GM19324 (cell line): ENCODE data around the gene NECAB3.
"Not testable (repeated sequence)": the region's sequence is repeated elsewhere in the genome, so short reads cannot be mapped to it uniquely, and the experiment has no call there.

ENCODE experiments used
- ATAC-seq: cut with Tn5 transposase; IDR thresholded peaks from one replicate; pipeline ENCODE4 v1.9.1; 2021; ENCODE audit warnings: mild to moderate bottlenecking, moderate library complexity; ENCODE audit not compliant: unreplicated experiment, low FRiP score

Gene NECAB3, protein sequence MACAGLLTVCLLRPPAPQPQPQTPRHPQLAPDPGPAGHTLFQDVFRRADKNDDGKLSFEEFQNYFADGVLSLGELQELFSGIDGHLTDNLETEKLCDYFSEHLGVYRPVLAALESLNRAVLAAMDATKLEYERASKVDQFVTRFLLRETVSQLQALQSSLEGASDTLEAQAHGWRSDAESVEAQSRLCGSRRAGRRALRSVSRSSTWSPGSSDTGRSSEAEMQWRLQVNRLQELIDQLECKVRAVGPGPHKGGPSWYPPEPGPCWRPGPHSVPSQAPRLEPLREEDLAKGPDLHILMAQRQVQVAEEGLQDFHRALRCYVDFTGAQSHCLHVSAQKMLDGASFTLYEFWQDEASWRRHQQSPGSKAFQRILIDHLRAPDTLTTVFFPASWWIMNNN

DNA sequence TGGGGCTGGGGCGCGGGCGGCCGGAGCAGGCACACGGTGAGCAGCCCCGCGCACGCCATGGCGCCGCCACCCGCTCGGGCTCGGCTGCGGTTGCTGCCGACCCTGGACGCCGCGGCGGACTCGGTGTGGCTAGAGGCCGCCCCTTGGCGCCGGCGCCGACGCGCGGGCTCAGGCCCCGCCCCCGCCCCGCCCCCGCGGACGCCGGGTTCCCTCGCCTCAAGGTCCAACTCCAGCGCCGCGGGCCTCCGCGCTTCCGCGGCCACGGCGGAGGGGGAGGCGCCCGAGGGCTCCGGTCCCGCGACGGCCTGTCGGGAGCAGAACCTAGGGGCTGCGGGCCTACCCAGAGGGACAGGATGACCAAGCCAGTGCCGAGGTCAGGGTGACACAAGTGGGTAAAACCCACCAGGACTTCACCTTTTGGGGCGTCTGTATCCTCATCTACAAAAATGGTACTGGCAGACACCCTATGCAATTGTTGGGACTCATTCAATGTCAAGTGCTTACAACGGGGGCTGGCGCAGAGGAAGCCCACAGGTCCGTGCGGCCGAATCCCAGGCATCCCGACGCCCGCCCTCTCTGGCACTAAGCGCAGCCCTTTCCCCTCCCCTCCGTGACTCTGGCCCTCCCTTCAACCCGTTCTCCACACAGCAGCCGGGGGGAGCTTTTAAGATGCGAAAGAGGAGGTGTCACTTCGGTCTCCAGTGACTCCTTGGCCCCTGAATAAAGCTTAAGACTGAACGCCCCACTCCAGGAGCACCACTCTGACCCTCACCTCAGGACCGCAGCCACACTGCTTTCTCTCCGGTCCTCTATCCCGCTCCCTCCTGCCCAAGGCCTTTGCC lies at the start of gene NECAB3:
Gene NECAB3 (minus strand): TSS at position 135 of the 842 bp plus-strand sequence. CDS start 76 bp downstream, at position 59.
- no peak for ATAC-seq

DNA sequence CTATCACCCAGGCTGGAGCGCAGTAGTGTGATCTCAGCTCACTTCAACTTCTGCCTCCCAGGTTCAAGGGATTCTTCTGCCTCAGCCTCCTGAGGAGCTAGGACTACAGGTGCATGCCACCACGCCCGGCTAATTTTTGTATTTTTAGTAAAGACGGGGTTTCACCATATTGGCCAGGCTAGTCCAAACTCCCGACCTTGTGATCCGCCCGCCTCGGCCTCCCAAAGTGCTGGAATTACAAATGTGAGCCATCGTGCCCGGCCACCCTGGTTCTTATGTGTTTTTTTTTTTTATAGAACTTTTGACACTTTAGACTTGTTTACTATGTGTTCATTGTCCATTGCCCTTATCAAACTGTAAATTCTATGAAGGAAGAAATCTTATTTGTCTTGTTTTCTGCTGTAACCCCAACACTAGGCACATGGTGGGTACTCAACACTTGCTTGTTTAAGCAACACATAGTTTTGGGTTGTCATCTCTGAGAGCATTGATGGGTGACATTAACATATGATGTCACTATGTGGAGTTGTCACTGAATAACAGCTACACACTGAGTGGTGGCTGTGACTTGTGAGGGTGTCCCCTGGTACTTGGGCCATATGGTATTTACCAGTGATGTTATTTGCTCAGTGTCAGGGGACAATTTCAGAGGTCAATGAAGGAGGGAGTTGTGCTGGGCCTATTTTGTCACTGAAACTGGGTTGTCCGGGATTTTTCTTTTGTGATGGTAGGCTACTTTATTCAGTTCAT lies 47.3 kb upstream of the NECAB3 start:
- no peak for ATAC-seq

- ATAC-seq: peak; percentile 97
Observed at GRCh38 chr20:33719989-33720709, 45.9 kb upstream of the NECAB3 start, which contains the start of gene PXMP4. PXMP4 (minus strand) TSS chr20:33720310; CDS start chr20:33720207, 103 bp downstream.

DNA sequence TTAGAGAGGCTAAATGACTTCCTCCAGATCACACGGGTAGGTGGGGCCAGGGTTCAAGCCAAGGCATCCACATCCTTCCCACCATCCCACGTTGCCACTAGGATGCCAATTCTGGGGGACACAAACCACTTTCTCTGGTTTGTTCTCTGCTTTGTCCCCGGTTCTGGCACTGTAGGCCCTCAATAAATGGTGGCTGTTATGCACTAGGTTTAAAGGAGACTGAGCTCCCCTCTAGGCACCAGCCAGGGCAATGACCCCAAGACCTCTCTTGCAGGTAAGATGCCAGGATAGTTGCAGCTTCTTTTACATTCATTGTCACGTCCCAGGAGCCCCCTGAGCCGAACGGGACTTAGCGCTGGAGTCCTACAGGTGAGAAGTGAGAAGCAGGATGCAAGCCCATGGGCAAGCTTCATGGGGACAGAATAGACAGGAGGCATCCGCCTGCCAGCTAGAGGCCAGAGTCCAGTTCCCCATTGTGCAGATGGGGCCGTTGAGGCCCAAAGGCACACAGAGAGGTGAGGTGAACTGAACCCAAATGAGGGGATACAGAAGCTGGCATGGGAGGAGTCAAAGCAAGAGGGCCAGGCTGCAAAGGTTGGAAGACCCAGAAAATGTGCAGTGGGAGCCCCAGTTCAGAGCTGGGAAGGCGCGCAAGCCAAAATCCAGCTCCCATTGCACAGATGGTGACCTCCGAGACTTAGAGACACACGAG lies 45.2 kb upstream of the NECAB3 start:
- no peak for ATAC-seq

DNA sequence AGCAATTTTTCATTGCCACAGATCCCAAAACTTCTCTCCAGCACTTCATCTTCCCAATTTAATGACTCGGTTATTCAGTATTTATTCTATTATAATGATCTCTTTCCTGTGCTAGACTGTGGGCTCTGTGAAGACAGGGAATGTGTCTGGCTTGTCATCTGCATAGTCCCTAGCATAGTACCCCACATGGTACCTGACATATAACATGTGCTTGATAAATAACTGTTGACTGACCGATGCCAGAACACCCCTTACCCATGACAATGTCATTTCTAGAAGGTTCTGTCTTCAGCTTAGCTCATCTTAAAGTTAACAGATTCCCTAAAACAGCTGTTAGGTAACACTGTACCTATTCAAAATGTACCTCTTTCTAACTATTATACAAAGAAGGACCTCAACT lies 42.3 kb upstream of the NECAB3 start:
- ATAC-seq: no peak

- no peak for ATAC-seq
Observed at GRCh38 chr20:33713865-33714367, 39.7 kb upstream of the NECAB3 start.

- ATAC-seq: no peak
Observed at GRCh38 chr20:33711446-33711738, 37.2 kb upstream of the NECAB3 start.

GRCh38 chr20:33710681-33711445 lies 36.6 kb upstream of the NECAB3 start:
- no peak for ATAC-seq

DNA sequence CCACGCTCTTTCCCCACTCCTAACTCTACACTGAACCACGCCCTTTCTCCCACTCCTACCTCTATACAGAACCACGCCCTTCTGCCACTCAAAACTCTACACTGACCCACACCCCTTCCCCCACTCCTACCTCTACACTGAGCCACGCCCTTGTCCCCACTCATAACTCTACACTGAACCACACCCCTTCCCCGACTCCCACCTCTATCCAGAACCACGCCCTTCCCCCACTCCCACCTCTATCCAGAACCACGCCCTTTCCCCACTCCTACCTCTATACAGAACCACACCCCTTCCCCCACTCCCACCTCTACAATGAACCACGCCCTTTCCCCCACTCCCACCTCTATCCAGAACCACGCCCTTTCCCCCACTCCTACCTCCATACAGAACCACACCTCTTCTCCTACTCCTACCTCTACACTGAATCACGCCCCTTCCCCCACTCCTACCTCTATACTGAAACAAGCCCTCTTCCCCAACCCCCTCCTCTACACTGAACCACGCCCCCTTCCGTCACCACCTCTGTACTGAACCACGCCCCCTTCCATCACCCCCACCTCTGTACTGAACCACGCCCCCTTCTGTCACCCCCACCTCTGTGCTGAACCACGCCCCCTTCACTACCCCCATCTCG lies 35.8 kb upstream of the NECAB3 start:
- ATAC-seq: no peak

DNA sequence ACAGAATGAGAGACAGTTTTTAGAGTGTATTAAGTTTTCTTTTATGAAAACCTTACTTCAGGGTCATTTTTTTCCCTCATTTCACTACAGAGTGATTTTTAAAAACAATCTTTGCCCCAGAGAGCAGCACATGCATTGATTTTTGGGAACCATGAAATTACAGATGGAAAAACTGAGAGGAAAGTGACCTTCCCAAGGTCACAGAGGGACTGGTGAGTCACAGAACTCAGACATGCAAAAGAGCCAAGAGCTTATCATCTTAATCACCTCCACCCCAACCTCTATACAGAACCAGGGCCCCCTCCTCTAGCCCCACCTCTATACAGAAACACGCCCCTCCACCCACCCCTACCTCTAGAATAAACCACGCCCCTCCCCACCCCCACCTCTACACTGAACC lies 35.2 kb upstream of the NECAB3 start:
- no peak for ATAC-seq

DNA sequence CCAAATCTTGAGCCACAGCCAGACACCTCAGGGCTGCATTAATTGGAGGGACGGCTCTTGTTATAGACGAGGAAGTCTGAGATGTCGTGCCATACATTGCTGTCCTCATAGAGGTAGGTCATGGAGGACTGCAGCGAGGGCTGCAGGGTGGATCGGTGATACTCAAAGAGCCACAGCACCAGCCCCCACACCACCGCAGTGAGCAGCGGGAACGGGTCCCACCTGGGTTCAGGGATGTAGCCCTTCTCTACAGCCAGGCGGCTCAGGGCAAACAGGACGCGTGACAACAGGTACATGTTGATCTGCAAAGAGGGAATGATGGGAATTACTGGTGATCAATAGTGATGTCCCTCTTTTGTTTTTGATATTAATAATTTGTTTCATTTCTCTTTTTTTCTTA lies 33.4 kb upstream of the NECAB3 start:
- ATAC-seq: no peak

GRCh38 chr20:33704197-33704924 lies 30.1 kb upstream of the NECAB3 start:
- no peak for ATAC-seq

- ATAC-seq: no peak
Observed at GRCh38 chr20:33703498-33704137, 29.4 kb upstream of the NECAB3 start.

DNA sequence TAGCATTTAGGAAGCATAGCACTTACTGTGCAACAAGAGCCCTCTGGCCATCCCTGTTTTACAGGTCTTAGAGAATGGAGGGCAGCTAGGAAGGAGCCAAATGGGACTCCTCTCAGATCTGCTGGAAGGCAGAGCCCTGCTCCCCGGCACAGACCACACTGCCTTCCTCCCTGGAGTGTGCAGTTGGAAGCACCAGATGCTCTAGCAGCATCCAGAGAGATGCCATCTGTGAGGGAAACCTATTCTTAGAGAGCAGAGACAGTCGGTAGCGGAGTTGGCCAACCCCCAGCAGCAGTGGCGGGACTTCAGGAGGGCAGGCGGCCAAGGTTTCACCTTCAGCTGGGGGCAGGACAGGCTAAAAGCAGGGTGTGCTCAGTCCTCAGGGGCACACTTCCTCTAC lies 28.6 kb upstream of the NECAB3 start:
- ATAC-seq: no peak

- ATAC-seq: no peak
Observed at GRCh38 chr20:33701629-33702450, 27.6 kb upstream of the NECAB3 start.

GRCh38 chr20:33700696-33701441 lies 26.6 kb upstream of the NECAB3 start:
- not testable (repeated sequence) for ATAC-seq
